ENCODE results near the gene FAM227B.

Gene FAM227B

DNA sequence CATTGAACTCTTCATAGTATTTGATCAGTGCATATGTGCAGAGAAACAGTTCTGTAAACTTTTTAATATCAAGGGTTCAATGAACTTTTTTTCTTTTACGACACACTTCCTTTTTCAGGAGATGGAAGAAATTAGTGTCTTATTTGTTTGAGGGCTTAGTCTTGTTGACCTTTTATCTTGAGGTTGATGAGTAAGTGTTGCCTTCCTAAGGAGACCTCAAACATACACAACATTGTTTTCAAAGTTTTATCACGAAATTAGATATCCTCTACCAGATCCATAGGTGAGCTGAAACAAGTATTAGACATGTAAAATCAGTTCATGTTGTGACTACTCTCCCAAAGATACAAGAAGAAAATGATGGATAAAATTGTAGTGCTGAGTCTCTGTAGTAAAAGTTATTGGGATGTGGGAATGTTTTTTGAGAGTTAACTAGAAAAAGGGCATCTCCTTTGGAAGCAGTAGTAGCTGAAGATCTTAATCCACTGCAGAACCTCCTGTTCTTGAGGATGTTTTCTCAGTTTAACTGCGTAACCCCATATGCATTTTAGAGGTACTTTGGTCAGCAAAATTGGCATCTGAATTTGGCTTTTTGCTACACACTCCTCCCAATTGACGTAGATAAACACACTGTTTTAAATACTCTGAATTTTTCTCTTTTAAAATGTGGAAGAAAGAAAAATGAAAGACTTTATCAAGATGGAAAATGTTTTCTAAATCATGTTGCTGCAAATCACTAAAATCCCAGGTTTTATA is 333.8 kb downstream of the FAM227B start:
- Histone ChIP-seq H3K27me3 (ENCODE audit: insufficient read depth, low read length) (no peaks in the 10 kb centered on the region), H3K27ac (ENCODE audit: low read depth, low read length) (no peak overlapping the region)

DNA sequence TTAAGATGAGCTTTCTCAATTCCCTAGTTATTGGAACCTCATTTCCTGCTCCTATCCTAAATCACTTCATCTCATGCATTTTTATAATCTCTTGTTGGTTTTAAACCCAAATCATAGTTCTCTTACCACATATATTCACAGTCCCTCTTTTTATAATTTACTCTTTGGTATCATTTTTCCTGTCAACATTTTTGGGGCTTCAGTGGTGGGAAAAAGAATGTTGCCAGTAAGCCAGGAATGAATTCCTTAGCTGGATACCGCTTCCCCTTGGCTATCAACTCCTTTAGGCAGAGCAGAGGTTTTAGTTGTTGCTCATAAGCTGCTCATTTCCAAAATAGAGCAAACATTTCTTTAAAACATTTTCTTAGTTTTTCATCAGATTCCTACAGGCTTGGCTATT is 338.3 kb downstream of the FAM227B start:
- H3K79me2 ChIP-seq (ENCODE audit: control insufficient read depth, insufficient read depth, low read length, unreplicated experiment): no peaks in the 10 kb centered on the region

More for the DNA sequence above, 333.8 kb downstream of the FAM227B start:
- H2AFZ ChIP-seq (ENCODE audit: low read length, unreplicated experiment): no peak overlapping the region
- no peaks in the 10 kb centered on the region for H3K4me1 ChIP-seq (ENCODE audit: control insufficient read depth, insufficient read depth, low read length, unreplicated experiment)
- H3K4me3 ChIP-seq (ENCODE audit: low read depth, low read length): no peak overlapping the region
- H3K36me3 ChIP-seq (ENCODE audit: insufficient read depth, low read length): peaks cover 33% of the 10 kb centered on the region
- no peaks in the 10 kb centered on the region for H3K79me2 ChIP-seq (ENCODE audit: control insufficient read depth, insufficient read depth, low read length, unreplicated experiment)

DNA sequence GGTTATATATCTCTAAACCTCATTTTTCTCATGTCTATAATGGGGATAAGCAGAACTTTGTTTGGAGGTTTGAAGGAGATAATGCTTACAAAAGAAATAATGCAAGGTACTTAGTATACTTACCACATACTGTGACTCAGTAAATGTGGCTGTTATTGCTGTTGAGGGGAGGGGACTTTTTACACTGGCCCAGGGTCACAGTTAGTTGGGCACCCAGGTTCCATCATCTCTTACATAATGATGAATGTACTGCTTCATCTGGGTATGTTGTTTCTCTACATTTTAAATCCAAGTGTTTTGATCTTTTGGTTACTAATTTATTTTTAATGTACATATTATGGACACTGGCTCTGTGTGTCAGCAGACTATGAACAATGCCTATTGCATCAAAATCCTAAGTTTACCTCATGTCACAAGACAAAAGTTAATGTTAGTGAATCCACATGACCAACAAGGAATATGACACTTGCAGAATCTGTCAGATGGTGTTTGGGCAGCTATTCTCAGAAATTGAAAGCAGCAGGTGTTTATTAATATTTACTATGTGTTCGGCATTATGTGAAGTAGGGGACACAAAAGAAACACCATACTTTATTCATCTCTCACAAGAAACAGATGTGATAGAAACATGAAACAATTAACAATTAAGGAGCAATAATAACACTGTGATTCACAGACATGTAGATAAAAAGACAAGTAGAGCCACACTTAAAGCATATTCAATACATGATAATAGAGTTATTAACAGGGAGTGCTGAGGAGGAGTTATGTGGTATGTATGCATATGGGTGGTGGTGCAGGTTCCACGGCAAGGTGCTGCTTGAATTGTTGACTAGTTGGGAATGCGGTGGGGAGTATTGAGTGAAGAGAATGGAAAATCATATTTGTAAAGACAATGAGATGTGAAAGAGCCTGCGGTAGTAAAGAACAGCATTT is 340.8 kb downstream of the FAM227B start:
- H3K36me3 ChIP-seq (ENCODE audit: insufficient read depth, low read length): peaks cover 29% of the 10 kb centered on the region
- H3K4me1 ChIP-seq (ENCODE audit: control insufficient read depth, insufficient read depth, low read length, unreplicated experiment): no peaks in the 10 kb centered on the region
- no peak overlapping the region for H3K27ac ChIP-seq (ENCODE audit: low read depth, low read length)
- no peak overlapping the region for H2AFZ ChIP-seq (ENCODE audit: low read length, unreplicated experiment)
- H3K27me3 ChIP-seq (ENCODE audit: insufficient read depth, low read length): no peaks in the 10 kb centered on the region
- no peak overlapping the region for H3K4me3 ChIP-seq (ENCODE audit: low read depth, low read length)
- H3K79me2 ChIP-seq (ENCODE audit: control insufficient read depth, insufficient read depth, low read length, unreplicated experiment): no peaks in the 10 kb centered on the region

More for the DNA sequence above, 338.3 kb downstream of the FAM227B start:
- Histone ChIP-seq H3K27me3 (ENCODE audit: insufficient read depth, low read length) (no peaks in the 10 kb centered on the region), H3K4me3 (ENCODE audit: low read depth, low read length) (no peak overlapping the region), H3K4me1 (ENCODE audit: control insufficient read depth, insufficient read depth, low read length, unreplicated experiment) (no peaks in the 10 kb centered on the region), H2AFZ (ENCODE audit: low read length, unreplicated experiment) (no peak overlapping the region), H3K36me3 (ENCODE audit: insufficient read depth, low read length) (peaks cover 33% of the 10 kb centered on the region), H3K27ac (ENCODE audit: low read depth, low read length) (no peak overlapping the region)

DNA sequence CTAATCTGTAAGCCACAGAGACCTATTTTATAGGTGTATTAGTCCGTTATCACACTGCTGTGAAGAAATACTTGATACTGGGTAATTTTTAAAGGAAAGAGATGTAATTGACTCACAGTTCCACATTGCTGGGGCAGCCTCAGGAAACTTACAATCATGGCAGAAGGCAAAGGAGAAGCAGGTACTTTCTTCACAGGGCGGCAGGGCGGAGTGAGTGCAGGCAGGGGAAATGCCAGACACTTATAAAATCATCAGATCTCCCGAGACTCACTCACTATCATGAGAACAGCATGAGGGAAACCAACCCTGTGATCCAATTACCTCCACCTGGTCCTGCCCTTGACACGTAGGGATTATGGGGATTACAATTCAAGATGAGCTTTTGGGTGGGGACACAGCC is 341.9 kb downstream of the FAM227B start:
- H3K27me3 ChIP-seq (ENCODE audit: insufficient read depth, low read length): no peaks in the 10 kb centered on the region
- no peak overlapping the region for H3K27ac ChIP-seq (ENCODE audit: low read depth, low read length)
- H3K4me1 ChIP-seq (ENCODE audit: control insufficient read depth, insufficient read depth, low read length, unreplicated experiment): no peaks in the 10 kb centered on the region
- H3K4me3 ChIP-seq (ENCODE audit: low read depth, low read length): no peak overlapping the region
- peaks cover 23% of the 10 kb centered on the region for H3K36me3 ChIP-seq (ENCODE audit: insufficient read depth, low read length)
- no peak overlapping the region for H2AFZ ChIP-seq (ENCODE audit: low read length, unreplicated experiment)
- H3K79me2 ChIP-seq (ENCODE audit: control insufficient read depth, insufficient read depth, low read length, unreplicated experiment): no peaks in the 10 kb centered on the region

Measured in ACC112 (cell line).